ENCODE data around the gene NRP2.

Gene NRP2, protein sequence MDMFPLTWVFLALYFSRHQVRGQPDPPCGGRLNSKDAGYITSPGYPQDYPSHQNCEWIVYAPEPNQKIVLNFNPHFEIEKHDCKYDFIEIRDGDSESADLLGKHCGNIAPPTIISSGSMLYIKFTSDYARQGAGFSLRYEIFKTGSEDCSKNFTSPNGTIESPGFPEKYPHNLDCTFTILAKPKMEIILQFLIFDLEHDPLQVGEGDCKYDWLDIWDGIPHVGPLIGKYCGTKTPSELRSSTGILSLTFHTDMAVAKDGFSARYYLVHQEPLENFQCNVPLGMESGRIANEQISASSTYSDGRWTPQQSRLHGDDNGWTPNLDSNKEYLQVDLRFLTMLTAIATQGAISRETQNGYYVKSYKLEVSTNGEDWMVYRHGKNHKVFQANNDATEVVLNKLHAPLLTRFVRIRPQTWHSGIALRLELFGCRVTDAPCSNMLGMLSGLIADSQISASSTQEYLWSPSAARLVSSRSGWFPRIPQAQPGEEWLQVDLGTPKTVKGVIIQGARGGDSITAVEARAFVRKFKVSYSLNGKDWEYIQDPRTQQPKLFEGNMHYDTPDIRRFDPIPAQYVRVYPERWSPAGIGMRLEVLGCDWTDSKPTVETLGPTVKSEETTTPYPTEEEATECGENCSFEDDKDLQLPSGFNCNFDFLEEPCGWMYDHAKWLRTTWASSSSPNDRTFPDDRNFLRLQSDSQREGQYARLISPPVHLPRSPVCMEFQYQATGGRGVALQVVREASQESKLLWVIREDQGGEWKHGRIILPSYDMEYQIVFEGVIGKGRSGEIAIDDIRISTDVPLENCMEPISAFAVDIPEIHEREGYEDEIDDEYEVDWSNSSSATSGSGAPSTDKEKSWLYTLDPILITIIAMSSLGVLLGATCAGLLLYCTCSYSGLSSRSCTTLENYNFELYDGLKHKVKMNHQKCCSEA

DNA sequence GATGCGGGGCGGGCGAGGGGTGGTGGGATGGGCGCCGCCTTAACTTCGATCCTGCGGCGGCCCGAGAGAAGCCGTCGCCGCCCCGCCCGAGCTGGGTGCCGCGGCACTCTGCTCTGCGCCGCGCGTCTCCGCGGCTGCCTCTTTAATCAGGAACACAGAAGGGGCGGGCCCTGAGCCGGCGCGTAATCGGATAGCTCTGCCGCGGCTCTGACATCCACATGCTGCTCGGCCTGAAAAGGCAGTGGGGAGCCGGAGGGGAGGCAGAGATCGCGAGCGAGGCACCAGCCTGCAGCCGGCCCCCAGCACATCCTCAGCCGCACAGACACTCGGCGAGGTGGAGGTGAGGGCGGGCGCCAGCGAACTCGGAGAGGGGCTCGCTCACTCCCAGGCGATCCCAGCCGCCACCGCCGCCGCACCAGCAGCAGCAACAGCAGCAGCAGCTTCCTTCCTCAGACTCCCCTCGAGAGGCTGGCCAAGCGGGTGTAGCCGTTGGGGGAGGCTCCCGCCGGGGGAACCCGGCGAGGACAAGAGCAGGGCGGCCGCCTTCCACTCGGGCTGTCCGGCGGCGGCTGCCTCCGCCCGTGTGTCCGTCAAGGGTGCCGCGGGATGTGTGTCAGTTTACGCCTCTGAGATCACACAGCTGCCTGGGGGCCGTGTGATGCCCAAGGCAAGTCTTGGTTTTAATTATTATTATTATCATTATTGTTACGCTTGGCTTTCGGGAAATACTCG lies at the start of gene NRP2:
Gene NRP2 (plus strand): TSS at position 263 of the 732 bp plus-strand sequence. CDS start 790 bp downstream, outside the sequence.
- no peaks in the 10 kb centered on the region for H3K36me3 ChIP-seq (ENCODE audit: control insufficient read depth, insufficient read depth, low read length)
- TF ChIP-seq, protein P1, sequence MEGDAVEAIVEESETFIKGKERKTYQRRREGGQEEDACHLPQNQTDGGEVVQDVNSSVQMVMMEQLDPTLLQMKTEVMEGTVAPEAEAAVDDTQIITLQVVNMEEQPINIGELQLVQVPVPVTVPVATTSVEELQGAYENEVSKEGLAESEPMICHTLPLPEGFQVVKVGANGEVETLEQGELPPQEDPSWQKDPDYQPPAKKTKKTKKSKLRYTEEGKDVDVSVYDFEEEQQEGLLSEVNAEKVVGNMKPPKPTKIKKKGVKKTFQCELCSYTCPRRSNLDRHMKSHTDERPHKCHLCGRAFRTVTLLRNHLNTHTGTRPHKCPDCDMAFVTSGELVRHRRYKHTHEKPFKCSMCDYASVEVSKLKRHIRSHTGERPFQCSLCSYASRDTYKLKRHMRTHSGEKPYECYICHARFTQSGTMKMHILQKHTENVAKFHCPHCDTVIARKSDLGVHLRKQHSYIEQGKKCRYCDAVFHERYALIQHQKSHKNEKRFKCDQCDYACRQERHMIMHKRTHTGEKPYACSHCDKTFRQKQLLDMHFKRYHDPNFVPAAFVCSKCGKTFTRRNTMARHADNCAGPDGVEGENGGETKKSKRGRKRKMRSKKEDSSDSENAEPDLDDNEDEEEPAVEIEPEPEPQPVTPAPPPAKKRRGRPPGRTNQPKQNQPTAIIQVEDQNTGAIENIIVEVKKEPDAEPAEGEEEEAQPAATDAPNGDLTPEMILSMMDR (IDR thresholded peaks at IDR 0.05; ENCODE audit: insufficient read depth, low read length, poor library complexity, severe bottlenecking) = no peak
- peaks cover 3% of the 10 kb centered on the region for H3K27me3 ChIP-seq (replicated peaks; ENCODE audit: control insufficient read depth, insufficient read depth, low read length)
- peak within 1 kb of the TSS; percentile 53 for H3K4me3 ChIP-seq (replicated peaks; ENCODE audit: low read depth, low read length)
- peak; percentile 59 for DNase-seq (ENCODE audit: extremely low read depth, insufficient read length)

DNA sequence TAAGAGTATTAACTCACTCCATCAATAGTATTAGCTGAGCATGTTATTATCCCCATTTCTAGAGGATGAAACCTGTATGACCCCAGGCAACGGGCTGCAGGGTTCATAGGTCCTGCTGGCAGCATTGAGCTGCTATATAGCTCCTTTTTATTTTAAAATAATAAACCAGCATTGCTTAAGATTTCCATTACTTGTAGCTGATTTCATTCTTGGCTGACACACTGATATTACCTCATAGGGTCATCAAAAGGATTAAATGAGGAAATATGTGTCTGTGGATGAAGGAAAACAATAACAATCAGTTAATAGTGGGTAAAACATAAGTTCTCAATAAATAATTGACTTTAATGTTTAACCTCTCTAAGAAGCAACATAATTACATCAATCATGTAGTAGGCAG lies 48.3 kb upstream of the NRP2 start:
- no peak for DNase-seq (ENCODE audit: extremely low read depth, insufficient read length)
- no peaks in the 10 kb centered on the region for H3K36me3 ChIP-seq (ENCODE audit: control insufficient read depth, insufficient read depth, low read length)
- TF ChIP-seq, protein P1 (IDR thresholded peaks at IDR 0.05; ENCODE audit: insufficient read depth, low read length, poor library complexity, severe bottlenecking) = no peak
- no peak overlapping the region for H3K4me3 ChIP-seq (replicated peaks; ENCODE audit: low read depth, low read length)
- no peaks in the 10 kb centered on the region; the same call in none of the 2 replicates for H3K27me3 ChIP-seq (replicated peaks; ENCODE audit: control insufficient read depth, insufficient read depth, low read length)

DNA sequence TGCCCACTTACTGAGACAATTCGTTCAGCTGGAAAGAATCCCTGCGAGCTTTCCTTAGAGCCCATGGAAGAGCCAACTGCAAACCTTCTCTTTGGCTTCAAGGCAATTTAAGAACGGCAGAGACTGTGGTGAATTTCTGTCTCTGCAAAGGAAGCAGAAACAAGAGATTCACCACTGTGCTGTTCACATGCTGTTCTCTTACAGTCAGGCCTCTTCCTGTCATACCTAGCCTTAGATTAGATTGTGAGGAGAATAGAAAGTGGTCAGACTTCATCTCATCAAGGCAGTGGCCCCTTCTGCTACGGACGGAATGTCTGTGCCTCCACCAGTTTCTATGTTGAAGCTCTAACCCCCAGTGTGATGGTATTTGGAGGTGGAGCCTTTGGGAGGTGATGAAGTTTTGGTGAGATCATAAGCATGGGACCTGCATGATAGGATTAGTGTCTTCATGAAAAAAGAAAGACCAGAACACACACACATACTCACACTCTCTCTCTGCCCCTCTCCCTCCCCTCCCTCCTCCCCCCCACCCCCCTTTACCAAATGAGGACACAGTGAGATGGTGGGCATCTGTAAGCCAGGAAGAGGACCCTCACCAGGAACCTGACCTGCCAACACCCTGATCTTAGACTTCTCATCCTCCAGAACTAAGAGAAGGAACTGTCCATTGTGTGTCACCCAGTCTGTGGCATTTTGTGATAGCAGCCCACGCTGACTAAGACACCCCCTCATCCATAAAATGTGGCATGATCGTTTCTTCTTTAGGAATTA lies 45.6 kb upstream of the NRP2 start:
- Histone ChIP-seq H3K36me3 (ENCODE audit: control insufficient read depth, insufficient read depth, low read length) (no peaks in the 10 kb centered on the region), H3K4me3 (replicated peaks; ENCODE audit: low read depth, low read length) (no peak overlapping the region), H3K27me3 (replicated peaks; ENCODE audit: control insufficient read depth, insufficient read depth, low read length) (no peaks in the 10 kb centered on the region; the same call in 1 of the 2 replicates)
- TF ChIP-seq, protein P1 (IDR thresholded peaks at IDR 0.05; ENCODE audit: insufficient read depth, low read length, poor library complexity, severe bottlenecking) = no peak
- no peak for DNase-seq (ENCODE audit: extremely low read depth, insufficient read length)

DNA sequence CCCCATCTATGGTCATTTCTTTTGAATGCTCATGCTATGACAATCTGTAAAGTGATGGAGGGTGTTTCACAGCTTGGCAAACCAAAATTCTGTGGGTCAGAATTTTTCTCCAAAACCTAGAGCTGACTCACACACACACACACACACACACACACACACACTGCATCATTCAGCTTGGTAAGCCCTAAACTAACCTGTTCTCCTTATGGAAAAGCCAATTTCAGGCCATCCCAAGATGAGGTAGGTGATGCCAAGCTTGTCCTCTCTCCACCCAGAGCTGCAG lies 45.0 kb upstream of the NRP2 start:
- DNase-seq (ENCODE audit: extremely low read depth, insufficient read length) = no peak
- TF ChIP-seq, protein P1 (IDR thresholded peaks at IDR 0.05; ENCODE audit: insufficient read depth, low read length, poor library complexity, severe bottlenecking) = no peak
- H3K27me3 ChIP-seq (replicated peaks; ENCODE audit: control insufficient read depth, insufficient read depth, low read length) = peaks cover 2% of the 10 kb centered on the region
- H3K4me3 ChIP-seq (replicated peaks; ENCODE audit: low read depth, low read length) = no peak overlapping the region
- no peaks in the 10 kb centered on the region for H3K36me3 ChIP-seq (ENCODE audit: control insufficient read depth, insufficient read depth, low read length)
